GM12878 (cell line): ENCODE measurements around the gene TNIP2. TPM values are rescaled to one million over a fixed set of nuclear protein-coding genes. Genes with fewer than 3 reads are reported as not detected.

Experiments used
- CREM ChIP-seq: IDR thresholded peaks from 2 replicates; pipeline ENCODE4 v1.6.1; 2014; ENCODE audit warnings: antibody characterized with exemption, low read depth
- IKZF2 ChIP-seq, 2 experiments: fragments of 450-650 bp; IDR thresholded peaks; 2 replicates each; pipeline ENCODE4 v1.6.1; 2017; ENCODE audit warnings: mild to moderate bottlenecking in 2 of 2, moderate library complexity in 2 of 2
- IRF4 ChIP-seq: IDR thresholded peaks from 2 replicates; pipeline ENCODE4 v1.6.1; 2011; ENCODE audit warnings: low read depth, low read length
- JUNB ChIP-seq: IDR thresholded peaks from 2 replicates; pipeline ENCODE4 v1.6.1; 2016; ENCODE audit warnings: antibody characterized with exemption, mild to moderate bottlenecking
- JUND ChIP-seq: IDR thresholded peaks from 2 replicates; pipeline ENCODE4 v1.6.1; 2012; ENCODE audit warnings: low read depth, mild to moderate bottlenecking, low read length, improper control_type of control experiment, moderate library complexity
- MEF2A ChIP-seq: IDR thresholded peaks from 2 replicates; pipeline ENCODE4 v1.6.1; 2011; ENCODE audit warnings: low read depth, mild to moderate bottlenecking, low read length, moderate library complexity; ENCODE audit not compliant: insufficient read depth
- MYC ChIP-seq: IDR thresholded peaks from 2 replicates; pipeline ENCODE4 v1.6.1; 2011; ENCODE audit warnings: mild to moderate bottlenecking, low read length, moderate library complexity, inconsistent platforms; ENCODE audit not compliant: insufficient read depth, insufficient replicate concordance, insufficient read length, severe bottlenecking
- NFXL1 ChIP-seq: fragments of 450-650 bp; IDR thresholded peaks from 2 replicates; pipeline ENCODE4 v1.6.1; 2017; ENCODE audit warnings: antibody characterized with exemption, mild to moderate bottlenecking, borderline replicate concordance
- POLR2A ChIP-seq: IDR thresholded peaks from 2 replicates; pipeline ENCODE4 v1.6.1; 2011; ENCODE audit warnings: low read depth, mild to moderate bottlenecking, low read length
- RUNX3 ChIP-seq: IDR thresholded peaks from 2 replicates; pipeline ENCODE4 v1.6.1; 2012; ENCODE audit warnings: low read length, inconsistent platforms
- SMC3 ChIP-seq: IDR thresholded peaks from 2 replicates; pipeline ENCODE4 v1.6.1; 2011; ENCODE audit warnings: low read length, improper control_type of control experiment, borderline replicate concordance
- TBL1XR1 ChIP-seq: IDR thresholded peaks from 2 replicates; pipeline ENCODE4 v1.6.1; 2012; ENCODE audit warnings: low read depth, low read length, improper control_type of control experiment
- USF2 ChIP-seq: IDR thresholded peaks from 2 replicates; pipeline ENCODE4 v1.6.1; 2011; ENCODE audit warnings: low read depth, low read length, improper control_type of control experiment, borderline replicate concordance
- ZBTB4 ChIP-seq: fragments of 450-650 bp; formaldehyde crosslinking; IDR thresholded peaks from 2 replicates; pipeline ENCODE4 v1.4.0; 2022; ENCODE audit warnings: mild to moderate bottlenecking, moderate library complexity
- polyA plus RNA-seq, 11 experiments: library from polyadenylated mRNA; depleted of rRNA in 4 of 11; unstranded in 6 of 11; stranded (reverse) in 5 of 11; fragments of >200 nt; fragmentation: Nextera tagmentation in 4 of 11; fragmentation: Illumina TruSeq in 1 of 11; extraction: Ambion mirVana in 4 of 11; extraction: Trizol in 1 of 11; gene quantifications; 1 replicate in 1 of 11; 2 replicates in 10 of 11; pipeline versions ENCODE4 v1.2.1 to v1.2.3, GENCODE V29; 2011 to 2016; ENCODE audit warnings: inconsistent platforms in 2 of 11, missing spikeins in 2 of 11, low read depth in 1 of 11
- total RNA-seq, 4 experiments: library from RNA; depleted of rRNA in 3 of 4; stranded (reverse); fragments of >200 nt in 3 of 4; fragmentation: Illumina TruSeq in 1 of 4; extraction: Trizol in 1 of 4; gene quantifications; 2 replicates each; pipeline versions ENCODE4 v1.2.1 to v1.2.3, GENCODE V29; 2013 to 2021
- TF ChIP-seq, protein P1 (sequence below): fragments of 450-650 bp; IDR thresholded peaks from 2 replicates; pipeline ENCODE4 v1.6.1; 2017; ENCODE audit warnings: mild to moderate bottlenecking, low read depth, inconsistent platforms; ENCODE audit not compliant: poor library complexity, severe bottlenecking
- TF ChIP-seq, protein P2 (sequence below): fragments of 450-650 bp; IDR thresholded peaks from 2 replicates; pipeline ENCODE4 v1.6.1; 2017; ENCODE audit warnings: mild to moderate bottlenecking, moderate library complexity
- TF ChIP-seq, protein P3 (sequence below): IDR thresholded peaks from 2 replicates; pipeline ENCODE4 v1.6.1; 2012; ENCODE audit warnings: low read length, inconsistent platforms

TNIP2 gene
- total and polyA plus RNA-seq, 10 of the 15 experiments (the other 5 are each of a cell fraction or from before 2014, with no cell fraction given) = 1.4 to 64.9 (median 45.5) TPM

DNA sequence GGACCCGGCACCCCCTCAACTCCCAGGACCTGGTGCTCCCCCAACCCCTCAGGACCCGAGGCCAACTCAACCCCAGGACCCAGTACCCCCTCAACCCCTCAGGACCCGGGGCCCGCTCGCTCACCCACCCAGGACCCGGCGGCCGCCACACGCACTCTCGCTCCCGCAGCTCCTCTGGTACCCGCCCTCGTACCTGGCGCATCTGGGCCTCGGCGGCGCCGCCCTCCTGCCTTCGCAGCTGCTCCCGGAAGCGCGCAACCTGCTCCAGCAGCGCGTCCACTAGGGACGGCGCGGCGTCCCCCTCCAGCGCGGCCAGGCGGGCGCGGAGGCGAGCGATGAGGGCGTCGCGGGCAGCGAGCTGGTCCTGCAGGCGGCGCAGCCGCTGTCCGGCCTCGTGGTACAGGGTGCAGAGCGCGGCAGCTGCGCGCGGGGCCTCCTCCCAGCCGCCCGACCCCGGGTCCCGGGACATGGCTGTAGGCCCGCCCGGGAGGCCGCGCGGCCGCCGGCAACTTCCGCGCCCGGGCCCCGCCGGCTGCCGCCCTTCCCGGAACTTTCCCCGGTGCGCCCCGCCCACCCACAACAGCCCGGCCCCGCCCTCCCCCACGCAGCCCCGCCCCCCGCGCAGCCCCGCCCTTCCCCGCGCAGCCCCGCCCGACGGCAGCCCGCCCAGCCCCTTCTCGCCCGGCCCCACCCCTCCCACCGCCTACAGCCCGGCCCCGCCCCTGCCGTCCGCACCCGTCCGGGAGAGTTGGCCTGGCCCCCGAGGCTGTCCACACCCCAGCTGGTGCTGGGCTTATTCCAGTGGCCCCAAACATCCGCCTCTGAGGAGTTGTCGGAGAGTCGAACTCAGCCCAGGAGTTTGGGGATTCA, at the start of gene TNIP2 (continued):
- TF ChIP-seq, protein P1, sequence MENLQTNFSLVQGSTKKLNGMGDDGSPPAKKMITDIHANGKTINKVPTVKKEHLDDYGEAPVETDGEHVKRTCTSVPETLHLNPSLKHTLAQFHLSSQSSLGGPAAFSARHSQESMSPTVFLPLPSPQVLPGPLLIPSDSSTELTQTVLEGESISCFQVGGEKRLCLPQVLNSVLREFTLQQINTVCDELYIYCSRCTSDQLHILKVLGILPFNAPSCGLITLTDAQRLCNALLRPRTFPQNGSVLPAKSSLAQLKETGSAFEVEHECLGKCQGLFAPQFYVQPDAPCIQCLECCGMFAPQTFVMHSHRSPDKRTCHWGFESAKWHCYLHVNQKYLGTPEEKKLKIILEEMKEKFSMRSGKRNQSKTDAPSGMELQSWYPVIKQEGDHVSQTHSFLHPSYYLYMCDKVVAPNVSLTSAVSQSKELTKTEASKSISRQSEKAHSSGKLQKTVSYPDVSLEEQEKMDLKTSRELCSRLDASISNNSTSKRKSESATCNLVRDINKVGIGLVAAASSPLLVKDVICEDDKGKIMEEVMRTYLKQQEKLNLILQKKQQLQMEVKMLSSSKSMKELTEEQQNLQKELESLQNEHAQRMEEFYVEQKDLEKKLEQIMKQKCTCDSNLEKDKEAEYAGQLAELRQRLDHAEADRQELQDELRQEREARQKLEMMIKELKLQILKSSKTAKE = no peak
- no peak for TF ChIP-seq USF2
- TF ChIP-seq MYC = no peak
- TF ChIP-seq RUNX3 = no peak
- no peak for TF ChIP-seq CREM
- 0 out of 2 replicates have a peak, but pooled peaks have one; percentile 4 for TF ChIP-seq SMC3
- TF ChIP-seq, protein P2, sequence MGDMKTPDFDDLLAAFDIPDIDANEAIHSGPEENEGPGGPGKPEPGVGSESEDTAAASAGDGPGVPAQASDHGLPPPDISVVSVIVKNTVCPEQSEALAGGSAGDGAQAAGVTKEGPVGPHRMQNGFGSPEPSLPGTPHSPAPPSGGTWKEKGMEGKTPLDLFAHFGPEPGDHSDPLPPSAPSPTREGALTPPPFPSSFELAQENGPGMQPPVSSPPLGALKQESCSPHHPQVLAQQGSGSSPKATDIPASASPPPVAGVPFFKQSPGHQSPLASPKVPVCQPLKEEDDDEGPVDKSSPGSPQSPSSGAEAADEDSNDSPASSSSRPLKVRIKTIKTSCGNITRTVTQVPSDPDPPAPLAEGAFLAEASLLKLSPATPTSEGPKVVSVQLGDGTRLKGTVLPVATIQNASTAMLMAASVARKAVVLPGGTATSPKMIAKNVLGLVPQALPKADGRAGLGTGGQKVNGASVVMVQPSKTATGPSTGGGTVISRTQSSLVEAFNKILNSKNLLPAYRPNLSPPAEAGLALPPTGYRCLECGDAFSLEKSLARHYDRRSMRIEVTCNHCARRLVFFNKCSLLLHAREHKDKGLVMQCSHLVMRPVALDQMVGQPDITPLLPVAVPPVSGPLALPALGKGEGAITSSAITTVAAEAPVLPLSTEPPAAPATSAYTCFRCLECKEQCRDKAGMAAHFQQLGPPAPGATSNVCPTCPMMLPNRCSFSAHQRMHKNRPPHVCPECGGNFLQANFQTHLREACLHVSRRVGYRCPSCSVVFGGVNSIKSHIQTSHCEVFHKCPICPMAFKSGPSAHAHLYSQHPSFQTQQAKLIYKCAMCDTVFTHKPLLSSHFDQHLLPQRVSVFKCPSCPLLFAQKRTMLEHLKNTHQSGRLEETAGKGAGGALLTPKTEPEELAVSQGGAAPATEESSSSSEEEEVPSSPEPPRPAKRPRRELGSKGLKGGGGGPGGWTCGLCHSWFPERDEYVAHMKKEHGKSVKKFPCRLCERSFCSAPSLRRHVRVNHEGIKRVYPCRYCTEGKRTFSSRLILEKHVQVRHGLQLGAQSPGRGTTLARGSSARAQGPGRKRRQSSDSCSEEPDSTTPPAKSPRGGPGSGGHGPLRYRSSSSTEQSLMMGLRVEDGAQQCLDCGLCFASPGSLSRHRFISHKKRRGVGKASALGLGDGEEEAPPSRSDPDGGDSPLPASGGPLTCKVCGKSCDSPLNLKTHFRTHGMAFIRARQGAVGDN = peak; percentile 79
- TF ChIP-seq NFXL1 = no peak
- TF ChIP-seq POLR2A = peak; percentile 86
- no peak for TF ChIP-seq JUND
- no peak for TF ChIP-seq JUNB
- TF ChIP-seq TBL1XR1 = no peak
- TF ChIP-seq IRF4 = no peak
- no peak for TF ChIP-seq MEF2A
- no peak for TF ChIP-seq IKZF2 (IDR thresholded peaks at IDR 0.05)
- TF ChIP-seq, protein P3, sequence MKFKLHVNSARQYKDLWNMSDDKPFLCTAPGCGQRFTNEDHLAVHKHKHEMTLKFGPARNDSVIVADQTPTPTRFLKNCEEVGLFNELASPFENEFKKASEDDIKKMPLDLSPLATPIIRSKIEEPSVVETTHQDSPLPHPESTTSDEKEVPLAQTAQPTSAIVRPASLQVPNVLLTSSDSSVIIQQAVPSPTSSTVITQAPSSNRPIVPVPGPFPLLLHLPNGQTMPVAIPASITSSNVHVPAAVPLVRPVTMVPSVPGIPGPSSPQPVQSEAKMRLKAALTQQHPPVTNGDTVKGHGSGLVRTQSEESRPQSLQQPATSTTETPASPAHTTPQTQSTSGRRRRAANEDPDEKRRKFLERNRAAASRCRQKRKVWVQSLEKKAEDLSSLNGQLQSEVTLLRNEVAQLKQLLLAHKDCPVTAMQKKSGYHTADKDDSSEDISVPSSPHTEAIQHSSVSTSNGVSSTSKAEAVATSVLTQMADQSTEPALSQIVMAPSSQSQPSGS = no peak
- TF ChIP-seq ZBTB4 = no peak
